ENCODE measurements around the gene NKAPD1.
"Not testable (repeated sequence)": the region's sequence is repeated elsewhere in the genome, so short reads cannot be mapped to it uniquely, and the experiment has no call there.

Gene NKAPD1

GRCh38 chr11:112086422-112087191, 12.5 kb downstream of the NKAPD1 start, which contains the start of the genes SDHD and TIMM8B:
Gene SDHD (plus strand): TSS chr11:112086873. CDS start chr11:112086908, 35 bp downstream.
Gene TIMM8B (minus strand): TSS chr11:112086756. CDS start chr11:112086723, 33 bp downstream.
- peak; percentile 69 to 97 (median 91) for DNase-seq

GRCh38 chr11:112087212-112087611, 13.1 kb downstream of the NKAPD1 start:
- peak in 1 of 56 donors; percentile 26 for DNase-seq

GRCh38 chr11:112095302-112095701, 21.2 kb downstream of the NKAPD1 start:
- DNase-seq = not testable (repeated sequence)

GRCh38 chr11:112096194-112096593, 22.1 kb downstream of the NKAPD1 start:
- no peak for DNase-seq

GRCh38 chr11:112097734-112098528, 23.8 kb downstream of the NKAPD1 start:
- no peak for DNase-seq

- DNase-seq = no peak
These were observed 26.4 kb downstream of the NKAPD1 start for GRCh38 chr11:112100462-112100861.

- DNase-seq = no peak
These were observed 29.3 kb downstream of the NKAPD1 start for GRCh38 chr11:112103446-112103845.

GRCh38 chr11:112106070-112106469, 32.0 kb downstream of the NKAPD1 start:
- no peak for DNase-seq

GRCh38 chr11:112113539-112114457, 39.7 kb downstream of the NKAPD1 start:
- DNase-seq = peak in 1 of 56 donors; percentile 28

GRCh38 chr11:112114460-112114859, 40.4 kb downstream of the NKAPD1 start:
- DNase-seq = no peak

- no peak for DNase-seq
These were observed 41.3 kb downstream of the NKAPD1 start for GRCh38 chr11:112115386-112115785.

GRCh38 chr11:112118176-112118575, 44.1 kb downstream of the NKAPD1 start:
- no peak for DNase-seq

- DNase-seq = no peak
These were observed 48.0 kb downstream of the NKAPD1 start for GRCh38 chr11:112121981-112122615.

- DNase-seq = no peak
These were observed 49.0 kb downstream of the NKAPD1 start for GRCh38 chr11:112123129-112123528.

- DNase-seq = no peak
These were observed 53.0 kb downstream of the NKAPD1 start for GRCh38 chr11:112127056-112127455.

GRCh38 chr11:112128483-112129121, 54.5 kb downstream of the NKAPD1 start:
- peak in 19 of 56 donors; percentile 1 to 49 (median 9) for DNase-seq

GRCh38 chr11:112129656-112130055, 55.6 kb downstream of the NKAPD1 start:
- peak in 15 of 56 donors; percentile 2 to 57 (median 13) for DNase-seq

- DNase-seq = no peak
These were observed 58.6 kb downstream of the NKAPD1 start for GRCh38 chr11:112132737-112133136.

- DNase-seq = no peak
These were observed 60.4 kb downstream of the NKAPD1 start for GRCh38 chr11:112134473-112134872.

Data from amygdala (tissue), 56 donors.